ENCODE results near the gene CD63. TPM values are rescaled to one million over a fixed set of nuclear protein-coding genes. Genes with fewer than 3 reads are reported as not detected.

CD63 gene
- total RNA-seq, 1 donor from 2014 or later, result 1,095 TPM

DNA sequence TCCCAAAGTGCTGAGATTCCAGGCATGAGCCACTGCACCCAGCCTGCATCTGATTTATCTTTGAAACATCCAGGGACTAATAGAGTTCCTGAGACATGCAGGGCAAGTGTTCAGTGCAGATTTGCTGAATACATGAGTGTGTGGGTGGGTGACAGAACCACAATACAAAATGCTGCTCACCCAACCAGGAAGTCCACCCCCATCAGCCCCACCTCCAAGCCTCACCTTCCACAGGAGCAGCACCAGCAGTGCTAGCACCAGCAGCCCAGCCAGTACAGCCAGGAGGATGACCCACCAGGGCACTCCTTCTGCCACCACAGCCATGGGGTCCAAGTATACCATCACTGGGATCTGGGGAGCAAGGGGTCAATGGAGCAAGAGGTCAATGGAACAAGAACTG lies 41.1 kb downstream of the CD63 start:
- TF ChIP-seq, protein P1, sequence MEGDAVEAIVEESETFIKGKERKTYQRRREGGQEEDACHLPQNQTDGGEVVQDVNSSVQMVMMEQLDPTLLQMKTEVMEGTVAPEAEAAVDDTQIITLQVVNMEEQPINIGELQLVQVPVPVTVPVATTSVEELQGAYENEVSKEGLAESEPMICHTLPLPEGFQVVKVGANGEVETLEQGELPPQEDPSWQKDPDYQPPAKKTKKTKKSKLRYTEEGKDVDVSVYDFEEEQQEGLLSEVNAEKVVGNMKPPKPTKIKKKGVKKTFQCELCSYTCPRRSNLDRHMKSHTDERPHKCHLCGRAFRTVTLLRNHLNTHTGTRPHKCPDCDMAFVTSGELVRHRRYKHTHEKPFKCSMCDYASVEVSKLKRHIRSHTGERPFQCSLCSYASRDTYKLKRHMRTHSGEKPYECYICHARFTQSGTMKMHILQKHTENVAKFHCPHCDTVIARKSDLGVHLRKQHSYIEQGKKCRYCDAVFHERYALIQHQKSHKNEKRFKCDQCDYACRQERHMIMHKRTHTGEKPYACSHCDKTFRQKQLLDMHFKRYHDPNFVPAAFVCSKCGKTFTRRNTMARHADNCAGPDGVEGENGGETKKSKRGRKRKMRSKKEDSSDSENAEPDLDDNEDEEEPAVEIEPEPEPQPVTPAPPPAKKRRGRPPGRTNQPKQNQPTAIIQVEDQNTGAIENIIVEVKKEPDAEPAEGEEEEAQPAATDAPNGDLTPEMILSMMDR (conservative IDR thresholded peaks at IDR 0.05; ENCODE audit: low read depth, low read length), result no peak
- H3K4me3 ChIP-seq (ENCODE audit: low read depth, low read length), result no peak overlapping the region
- DNase-seq (ENCODE audit: low read depth), result no peak

DNA sequence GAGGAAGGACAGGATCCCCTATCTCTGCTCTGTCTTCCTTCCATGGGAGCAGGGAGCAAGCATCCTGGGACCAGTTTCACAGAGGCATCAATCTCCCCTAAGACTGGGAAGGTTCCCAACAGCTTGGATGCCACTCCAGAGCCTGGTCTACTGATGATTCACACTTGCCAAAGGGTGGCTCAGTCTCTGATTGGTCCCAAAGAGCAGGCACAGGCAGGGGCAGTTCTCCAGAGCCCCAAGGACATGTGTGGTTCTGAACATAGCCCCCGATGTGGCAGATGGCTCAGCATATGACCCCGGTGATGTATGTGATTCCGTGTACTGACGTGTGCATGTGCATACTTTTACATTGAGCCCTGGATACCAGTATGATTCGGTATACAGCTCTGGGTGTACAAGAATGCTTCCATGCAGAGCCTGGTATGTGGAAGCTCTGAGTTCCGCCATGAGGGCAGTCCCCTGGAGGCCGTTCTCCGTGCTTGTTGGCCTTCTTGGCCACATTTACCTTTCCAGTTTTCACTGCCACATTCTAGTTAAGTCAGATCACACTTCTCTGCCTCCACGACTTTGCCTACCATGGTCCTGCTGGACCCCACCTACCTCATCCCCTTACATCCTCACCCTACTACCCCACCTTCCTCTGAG lies 42.3 kb downstream of the CD63 start:
- no peak for DNase-seq (ENCODE audit: low read depth)
- TF ChIP-seq, protein P1 (conservative IDR thresholded peaks at IDR 0.05; ENCODE audit: low read depth, low read length), result no peak
- H3K4me3 ChIP-seq (ENCODE audit: low read depth, low read length), result no peak overlapping the region

DNA sequence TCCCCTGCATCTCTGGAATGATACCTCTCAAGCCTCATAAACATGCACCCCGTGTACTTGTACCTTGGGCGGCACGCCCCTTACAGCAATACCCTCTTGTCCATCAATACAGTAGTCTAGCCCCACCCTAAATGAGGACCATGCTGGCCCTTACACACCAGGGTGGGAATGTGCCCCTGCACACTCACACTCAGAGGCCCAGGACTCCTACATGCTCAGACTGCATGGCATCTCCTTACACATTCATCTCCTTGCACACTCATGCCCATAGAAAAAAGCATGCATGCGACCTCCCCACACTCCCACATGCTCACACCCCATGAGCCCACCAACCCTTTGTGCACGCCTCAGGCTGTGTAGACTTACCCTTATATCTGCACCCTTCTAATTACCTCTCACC lies 43.1 kb downstream of the CD63 start:
- no peak overlapping the region for H3K4me3 ChIP-seq (ENCODE audit: low read depth, low read length)
- no peak for DNase-seq (ENCODE audit: low read depth)
- TF ChIP-seq, protein P1 (conservative IDR thresholded peaks at IDR 0.05; ENCODE audit: low read depth, low read length), result no peak

DNA sequence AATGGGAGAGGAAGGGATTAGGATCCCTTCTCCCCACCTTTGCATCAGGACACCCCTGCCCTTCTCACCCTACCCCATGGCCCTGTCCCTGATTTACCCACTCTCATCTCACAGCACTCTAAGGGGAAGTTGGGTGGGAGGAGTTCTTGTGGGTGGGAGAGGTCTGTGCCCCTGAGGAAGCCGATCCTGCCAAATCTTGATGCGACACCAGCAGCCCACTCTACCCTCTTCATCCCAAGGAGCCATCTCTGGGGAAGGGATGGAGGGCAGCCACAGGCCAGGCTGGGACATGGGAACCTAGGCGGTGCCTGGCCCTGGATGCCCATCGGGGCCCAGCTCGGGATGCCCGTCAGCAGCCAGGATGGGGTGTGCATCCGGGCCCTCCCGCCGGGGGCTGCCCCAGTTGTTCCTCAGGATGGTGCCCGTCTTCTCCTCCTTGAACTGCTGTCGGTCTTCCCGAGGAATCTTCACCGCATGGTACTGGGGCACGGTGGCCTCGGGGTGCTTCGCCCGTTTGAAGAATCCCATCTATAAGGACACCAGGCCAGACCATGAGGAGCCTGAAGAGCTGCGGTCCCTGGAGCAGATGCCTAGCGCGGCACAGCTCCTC lies 43.9 kb downstream of the CD63 start:
- H3K4me3 ChIP-seq (ENCODE audit: low read depth, low read length), result no peak overlapping the region
- TF ChIP-seq, protein P1 (conservative IDR thresholded peaks at IDR 0.05; ENCODE audit: low read depth, low read length), result no peak
- DNase-seq (ENCODE audit: low read depth), result no peak

DNA sequence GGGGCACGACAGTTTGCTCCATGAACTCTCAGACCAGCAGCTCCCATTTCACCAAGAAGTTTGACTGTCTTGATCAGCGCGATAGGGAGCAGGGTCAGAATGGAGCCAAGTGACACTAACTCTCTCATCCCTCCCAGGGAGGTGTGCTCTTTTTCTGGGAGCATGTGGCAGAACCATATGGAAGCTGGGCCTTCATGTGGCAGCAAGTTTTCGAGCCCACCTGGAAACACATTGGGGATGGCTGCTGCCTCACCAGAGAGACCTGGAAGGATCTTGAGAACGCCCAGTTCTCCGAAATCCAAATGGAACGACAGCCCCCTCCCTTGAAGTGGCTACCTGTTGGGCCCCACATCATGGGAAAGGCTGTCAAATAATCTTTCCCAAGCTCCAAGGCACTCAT lies 45.1 kb downstream of the CD63 start:
- no peak for DNase-seq (ENCODE audit: low read depth)
- TF ChIP-seq, protein P1 (conservative IDR thresholded peaks at IDR 0.05; ENCODE audit: low read depth, low read length), result no peak
- H3K4me3 ChIP-seq (ENCODE audit: low read depth, low read length), result no peak overlapping the region

DNA sequence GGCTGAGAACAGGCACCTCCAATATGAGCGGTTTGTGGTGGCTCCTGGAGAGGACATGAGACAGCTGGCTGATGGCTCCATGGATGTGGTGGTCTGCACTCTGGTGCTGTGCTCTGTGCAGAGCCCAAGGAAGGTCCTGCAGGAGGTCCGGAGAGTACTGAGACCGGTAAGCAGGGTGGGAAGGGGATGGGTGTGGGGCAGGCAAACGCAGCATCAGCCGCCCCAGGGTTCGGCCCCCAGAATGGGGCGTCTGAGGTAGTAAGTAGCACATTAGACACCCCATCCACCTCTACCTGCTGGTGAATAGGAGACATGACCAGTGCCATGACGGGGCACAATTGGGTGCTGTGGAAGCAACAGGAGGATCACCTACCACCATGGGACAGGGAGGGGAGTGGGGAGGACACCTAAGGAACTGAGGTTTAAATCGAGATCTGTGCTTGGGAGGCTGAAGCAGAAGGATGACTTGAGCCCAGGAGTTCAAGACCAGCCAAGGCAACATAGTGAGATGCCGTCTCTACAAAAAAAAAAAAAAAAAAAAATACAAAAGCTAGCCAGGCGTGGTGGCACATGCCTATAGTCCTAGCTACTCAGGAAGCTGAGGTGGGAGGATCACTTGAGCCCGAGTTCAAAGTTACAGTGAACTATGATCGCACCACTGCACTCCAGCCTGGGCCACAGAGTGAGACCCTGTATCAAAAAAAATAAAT lies 46.6 kb downstream of the CD63 start:
- TF ChIP-seq, protein P1 (conservative IDR thresholded peaks at IDR 0.05; ENCODE audit: low read depth, low read length), result no peak
- peak overlapping the region; percentile 78 for H3K4me3 ChIP-seq (ENCODE audit: low read depth, low read length)
- DNase-seq (ENCODE audit: low read depth), result no peak

Data from epithelial cell of proximal tubule (primary cell).